Cerebellar nuclear complex (tissue), 1 donor: ENCODE data around the gene TMC3.
"Not testable (repeated sequence)": the region's sequence is repeated elsewhere in the genome, so short reads cannot be mapped to it uniquely, and the experiment has no call there.

Experiments used
- DNase-seq, 2 experiments: peaks; one replicate each; lab custom pipeline; 2025; lab: John Stamatoyannopoulos, UW

TMC3 gene

DNA sequence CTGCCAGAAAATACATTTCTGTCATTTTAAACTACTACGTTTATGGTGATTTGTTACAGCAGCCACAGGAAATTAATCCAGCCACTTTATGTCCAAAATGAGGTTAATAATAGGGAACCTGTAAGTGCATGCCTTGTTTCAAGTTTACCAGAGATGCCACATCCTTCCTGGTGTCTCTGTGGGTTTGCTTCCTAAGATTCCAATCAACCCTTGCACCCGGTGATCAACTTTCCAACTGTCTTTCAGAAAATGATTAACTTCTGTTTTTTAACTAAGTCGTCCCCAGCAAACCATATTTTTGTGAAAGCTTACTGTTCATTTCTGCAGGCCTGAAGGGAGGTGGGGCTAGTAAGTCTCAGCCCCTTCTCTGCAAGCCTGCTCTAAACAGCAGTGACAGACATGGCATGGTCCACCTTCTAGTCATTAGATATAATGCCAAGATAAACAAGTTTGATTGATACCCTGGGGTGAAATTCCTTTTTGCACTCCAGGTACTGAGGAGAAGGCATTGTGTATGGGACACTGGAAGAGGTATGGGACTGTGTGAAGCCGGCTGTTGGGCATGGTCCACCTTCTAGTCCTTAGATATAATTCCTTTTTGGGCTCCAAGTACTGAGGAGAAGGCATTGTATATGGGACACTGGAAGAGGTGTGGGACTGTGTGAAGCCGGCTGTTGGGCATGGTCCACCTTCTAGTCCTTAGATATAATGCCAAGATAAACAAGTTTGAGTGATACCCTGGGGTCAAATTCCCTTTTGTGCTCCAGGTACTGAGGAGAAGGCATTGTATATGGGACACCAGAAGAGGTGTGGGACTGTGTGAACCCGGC is 11.1 kb upstream of the TMC3 start:
- DNase-seq, result no peak

DNA sequence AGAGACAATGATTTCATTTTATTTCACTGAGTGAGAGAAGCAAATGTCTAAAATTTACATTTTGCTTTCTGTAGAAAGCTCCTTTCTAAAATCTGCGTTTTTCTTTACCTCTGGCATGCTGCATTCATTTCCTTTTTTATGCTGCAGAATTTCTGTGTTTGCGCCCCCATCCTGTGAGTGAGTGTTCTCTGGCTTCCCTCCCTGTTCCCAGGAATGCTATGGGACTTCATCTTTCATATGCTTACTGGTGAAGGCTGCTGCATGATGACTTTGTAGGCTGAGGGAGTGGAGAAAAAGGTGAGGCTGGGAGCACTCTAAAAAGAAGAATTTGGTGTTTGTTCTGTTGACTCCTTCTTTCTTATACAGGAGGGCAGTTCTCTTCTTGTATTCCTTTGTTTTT is 7.7 kb upstream of the TMC3 start:
- DNase-seq, result no peak

DNA sequence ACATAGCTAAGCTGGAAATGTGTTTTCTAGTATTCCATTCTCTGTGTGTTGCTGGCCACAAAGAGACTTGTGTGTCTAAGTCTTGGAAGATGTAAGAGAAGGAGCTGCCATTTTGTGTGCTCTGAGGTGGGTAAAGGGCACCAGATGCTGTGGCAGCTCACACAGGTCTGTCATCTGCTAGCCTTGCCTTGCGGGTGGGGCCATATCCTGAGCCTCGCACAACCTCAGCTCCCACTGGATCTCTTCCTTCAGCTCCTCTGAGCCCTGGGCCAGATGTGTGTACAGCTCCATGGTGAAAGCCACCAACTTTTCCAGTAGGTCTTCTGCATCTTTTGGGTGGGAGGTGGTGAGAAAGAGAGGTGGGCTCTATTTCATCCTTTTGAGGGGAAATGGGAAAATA is 6.7 kb upstream of the TMC3 start:
- DNase-seq, result no peak

DNA sequence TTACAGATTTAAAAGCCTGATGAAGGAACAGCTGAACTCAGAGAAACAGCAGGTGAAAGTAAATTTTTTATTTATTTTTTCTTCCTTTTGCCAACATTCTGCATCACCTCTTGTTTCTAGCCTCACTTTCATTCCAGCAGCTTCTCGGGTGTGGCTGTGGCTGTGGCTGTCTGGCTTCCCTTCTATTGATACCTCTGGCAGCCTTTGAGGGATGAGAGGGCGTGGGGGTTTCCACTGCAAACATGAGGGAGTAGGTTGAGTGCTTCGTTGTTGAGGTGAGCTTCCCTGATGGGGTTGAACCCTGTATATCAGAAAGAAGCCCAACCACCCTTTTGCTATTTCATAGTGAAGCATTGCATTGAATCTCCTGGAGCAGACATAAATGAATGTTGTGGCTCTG is 6.2 kb upstream of the TMC3 start:
- no peak for DNase-seq

DNA sequence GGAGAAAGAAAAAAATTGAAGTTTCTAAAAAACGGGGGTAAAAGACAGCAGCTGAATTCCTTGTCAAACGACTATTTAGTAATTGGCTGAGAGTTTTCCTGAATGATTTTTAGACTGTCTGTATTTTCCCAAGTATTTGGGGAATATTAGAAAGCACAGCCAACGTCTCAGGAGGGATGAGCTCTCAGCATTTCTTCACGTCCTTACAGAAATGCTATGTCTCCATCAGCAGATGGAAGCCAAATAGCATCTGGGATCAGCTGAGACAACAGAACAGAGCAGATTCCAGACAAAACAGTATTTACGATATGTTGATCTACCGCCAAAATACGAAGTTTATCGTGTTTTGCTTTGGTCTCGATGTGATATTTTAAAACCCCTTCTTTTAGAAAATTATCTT is 5.3 kb upstream of the TMC3 start:
- no peak for DNase-seq

DNA sequence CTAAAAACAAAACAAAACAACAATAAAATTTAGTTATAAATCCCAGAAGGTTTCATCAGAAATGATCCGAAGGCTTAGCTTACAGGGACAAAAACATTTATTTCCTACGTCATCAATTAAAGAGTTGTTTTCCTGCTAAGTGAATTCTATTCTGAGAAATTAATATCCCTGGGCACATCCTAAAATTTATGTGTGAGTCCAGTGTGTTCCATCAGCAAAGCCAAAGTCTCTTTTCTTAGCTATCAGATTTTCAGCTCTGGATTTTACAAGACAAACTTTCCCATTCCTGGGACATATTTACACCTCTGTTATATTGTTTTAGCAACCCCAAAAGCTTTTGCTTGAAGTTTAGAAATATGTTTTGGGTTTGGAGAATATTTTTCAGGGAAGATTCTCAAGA is 4.4 kb upstream of the TMC3 start:
- no peak for DNase-seq

DNA sequence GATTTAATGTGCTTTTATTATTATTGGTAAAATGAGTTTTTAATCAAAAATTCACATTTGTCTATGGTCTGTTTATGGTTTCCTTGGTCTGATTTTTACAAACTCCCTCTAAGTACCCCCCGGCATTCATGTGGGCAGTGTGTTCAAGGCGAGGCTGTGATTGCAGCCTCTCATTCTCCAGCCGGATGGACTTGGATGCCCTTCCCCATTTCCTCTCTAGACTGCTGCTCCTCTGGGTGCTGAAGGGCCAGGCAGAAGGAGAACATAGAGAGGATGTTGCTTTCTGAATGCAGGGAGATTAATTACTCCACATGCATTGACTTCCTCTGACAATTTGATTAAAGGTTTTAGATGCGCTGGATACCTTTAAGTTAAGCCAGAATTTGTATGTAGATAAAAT is 3.9 kb upstream of the TMC3 start:
- DNase-seq, result no peak

DNA sequence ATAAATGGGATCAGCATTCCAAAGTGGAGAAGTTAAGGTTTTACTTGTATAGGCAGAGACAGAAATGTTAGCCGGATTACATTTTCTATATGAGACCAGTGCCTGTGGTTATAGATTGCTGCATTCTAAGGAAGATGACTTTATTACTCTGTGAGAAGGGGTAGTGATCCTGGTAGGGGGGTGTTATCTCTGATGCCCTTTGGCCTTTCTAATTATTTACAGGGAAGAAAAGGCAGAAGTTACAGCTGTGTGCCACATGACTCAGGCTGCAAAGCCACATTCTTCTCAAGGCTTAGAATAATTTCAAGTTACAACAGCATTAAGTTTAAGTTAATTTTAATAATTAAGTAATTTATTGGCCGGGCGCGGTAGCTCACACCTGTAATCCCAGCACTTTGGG is 2.2 kb upstream of the TMC3 start:
- no peak for DNase-seq

DNA sequence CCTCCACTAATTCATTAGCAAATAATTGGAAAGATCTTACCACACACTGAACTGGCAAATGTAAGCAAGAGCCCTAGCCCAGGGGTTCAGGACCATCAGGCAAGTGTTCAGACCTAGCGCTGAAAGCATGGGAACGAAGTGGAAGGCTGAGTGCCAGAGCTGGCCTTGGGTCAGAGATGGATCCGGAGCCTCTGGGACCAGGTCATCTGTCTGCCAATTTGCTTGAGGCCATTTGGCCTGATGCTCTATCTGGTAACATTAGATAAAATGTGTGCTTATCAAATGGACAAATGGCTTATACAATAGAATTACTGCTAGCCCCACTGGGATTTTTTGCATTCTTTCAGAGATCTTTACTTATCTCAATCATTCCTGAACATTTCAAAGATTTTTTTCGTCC is 1.4 kb upstream of the TMC3 start:
- no peak for DNase-seq

DNA sequence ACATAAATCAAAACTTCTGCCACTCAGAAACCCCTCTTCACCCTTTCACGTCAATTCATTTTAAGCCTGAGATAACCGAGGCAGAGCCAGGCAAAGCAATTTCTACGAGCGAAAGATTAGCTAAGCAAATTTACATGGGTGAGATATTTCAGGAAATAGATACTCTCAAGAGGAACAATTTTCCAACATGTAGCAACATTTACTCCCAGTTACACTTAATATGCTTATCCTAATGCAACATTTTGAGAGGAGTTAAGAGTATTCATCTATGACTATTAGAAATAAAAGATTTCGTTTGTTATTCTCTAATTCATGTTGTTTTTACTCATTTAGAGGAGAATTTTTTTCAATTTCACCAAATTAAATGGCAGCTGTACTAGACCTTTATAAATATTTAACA is 837 bp downstream of the TMC3 start:
- no peak for DNase-seq

DNA sequence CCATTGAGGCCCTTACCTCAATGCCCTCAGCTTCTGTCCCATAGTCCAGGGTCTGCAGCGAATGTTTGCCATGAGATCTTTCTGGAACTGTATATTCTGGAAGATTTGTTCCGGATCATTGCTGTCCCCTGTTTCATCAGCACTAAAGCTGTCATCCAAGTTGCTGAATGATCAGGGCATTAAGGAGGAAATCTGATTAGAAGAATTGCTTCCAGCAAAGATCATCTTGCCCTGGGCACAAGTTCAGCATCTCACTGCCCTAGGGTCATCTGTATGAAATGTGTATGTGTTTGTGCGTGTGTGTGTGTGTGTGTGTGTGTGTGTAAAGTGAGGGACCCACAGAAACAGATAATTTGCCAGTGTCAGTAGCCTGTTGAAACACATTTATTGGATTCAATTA is 1.4 kb downstream of the TMC3 start:
- no peak for DNase-seq

DNA sequence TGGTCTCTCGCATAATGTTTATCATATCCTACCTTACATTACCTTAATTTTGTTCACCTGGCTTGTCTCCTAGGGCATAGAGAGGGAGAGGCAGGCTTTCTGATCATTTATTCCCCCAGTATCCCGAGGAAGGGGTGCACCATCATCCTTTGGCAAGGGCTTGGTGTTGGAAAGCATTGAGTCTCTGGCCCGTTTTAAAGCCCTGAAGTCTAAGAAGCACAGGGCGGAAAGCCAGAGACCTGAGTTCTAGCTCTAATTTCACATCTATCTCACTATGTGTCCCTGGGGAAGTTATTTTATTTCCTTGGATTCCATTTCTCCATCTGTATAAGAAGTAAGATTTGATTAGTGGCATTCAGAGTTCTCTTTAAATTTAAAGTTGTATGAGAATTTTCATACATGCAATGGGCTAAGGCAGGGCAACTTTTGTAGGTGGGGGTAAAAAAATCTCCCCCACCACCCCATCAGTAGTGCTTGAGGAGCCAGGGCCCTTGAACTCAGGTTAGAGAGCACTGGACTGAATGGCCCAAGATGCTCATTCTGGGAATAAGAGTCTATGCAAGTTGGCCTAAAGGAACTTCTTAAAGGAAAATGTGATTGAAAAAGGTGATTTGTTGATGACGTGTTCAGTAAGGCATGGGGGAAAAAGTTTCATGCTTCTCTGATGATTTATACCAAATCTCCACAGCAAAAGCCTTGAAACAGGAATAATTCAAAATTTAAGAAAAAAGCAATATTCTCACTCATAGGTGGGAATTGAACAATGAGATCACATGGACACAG is 10.1 kb downstream of the TMC3 start:
- no peak for DNase-seq

DNA sequence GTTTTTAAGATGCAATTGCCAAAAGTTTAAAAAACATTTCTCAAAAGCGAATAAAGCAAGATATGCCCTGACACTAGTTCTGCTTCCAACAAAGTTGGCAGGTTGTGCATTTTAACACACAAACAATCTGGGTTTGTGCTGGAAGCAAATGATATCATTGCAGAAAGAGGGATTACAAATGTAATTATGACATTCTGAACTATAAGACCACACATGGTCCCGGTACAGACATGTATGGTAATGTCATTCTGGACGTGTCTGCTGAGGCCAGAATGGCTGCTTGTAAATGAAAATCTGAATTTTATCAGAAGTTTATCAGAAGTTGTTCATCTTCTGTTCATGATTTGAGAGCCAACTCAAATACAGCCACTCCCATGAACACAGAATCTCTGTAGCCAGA is 10.7 kb downstream of the TMC3 start:
- no peak for DNase-seq

DNA sequence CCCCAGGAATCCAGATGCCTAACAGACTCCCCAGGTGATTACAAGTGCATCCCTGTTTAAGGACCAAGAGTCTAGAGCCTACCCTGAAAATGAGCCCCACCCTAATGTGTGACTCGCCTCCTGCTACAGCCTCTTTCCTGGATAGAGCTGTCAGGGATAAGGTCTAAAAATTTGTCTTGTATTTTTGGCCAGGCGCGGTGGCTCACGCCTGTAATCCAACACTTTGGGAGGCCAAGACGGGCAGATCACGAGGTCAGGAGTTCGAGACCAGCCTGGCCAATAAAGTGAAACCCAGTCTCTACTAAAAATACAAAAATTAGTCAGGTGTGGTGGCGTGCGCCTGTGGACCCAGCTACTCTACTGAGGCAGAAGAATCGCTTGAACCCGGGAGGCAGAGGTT is 11.2 kb downstream of the TMC3 start:
- DNase-seq, result no peak

DNA sequence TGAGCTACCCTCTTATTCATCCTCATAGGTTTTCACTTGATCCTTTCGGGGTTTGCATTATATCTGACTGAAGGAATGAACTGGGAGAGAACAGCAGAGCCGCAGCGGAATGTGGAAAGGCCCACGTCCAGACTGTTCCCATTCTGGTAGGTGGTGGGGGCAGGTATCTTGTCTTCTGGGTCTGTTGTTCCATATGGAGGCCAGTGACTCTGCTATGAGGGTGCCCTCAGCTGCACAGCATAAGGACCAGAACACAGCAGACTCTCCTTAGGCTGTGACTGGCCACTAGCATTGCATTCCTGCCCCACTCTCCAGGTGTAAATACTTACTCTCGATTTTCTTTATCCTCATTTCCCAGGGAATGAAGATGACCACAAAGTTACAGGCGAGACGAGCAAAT is 12.1 kb downstream of the TMC3 start:
- DNase-seq, result no peak

DNA sequence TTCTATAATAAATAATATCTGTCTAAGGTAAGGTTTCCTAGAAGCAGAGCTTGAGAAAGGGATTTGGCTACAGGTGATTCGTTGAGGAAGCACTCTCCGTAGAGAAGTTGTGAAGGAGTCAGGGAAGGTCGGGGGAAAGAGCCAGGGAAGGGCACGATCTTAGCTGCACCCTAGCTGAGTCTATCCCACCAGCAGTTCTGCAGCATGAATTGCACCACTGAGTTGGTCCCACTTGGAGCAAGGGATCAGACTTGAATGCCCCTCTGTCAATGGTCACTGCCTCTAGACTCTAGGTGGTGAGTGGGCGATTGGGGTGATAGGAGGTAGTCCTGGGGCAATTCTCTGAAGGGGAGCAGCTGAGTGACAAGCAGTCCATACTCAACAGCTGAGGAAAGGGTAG is 13.5 kb downstream of the TMC3 start:
- no peak for DNase-seq

DNA sequence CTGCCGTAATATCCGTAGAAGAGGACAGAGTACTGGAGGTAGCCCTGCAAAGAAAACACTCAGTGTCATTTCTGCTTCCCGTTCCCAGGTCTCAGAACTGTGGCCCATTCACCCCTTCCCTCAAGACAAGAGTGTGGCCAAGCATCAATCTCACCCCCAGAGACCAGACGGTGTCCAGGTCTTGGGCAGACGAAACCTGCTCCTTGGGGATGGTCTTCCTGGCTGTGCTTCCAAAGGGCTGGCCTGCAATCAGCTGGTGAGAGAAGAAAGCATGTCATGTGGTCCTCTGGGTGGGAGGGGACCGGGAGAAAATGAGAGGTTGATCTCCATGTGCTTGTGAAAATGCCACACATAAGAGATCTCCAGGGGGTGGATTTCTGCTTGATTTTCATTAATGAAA is 15.8 kb downstream of the TMC3 start:
- DNase-seq, result no peak

DNA sequence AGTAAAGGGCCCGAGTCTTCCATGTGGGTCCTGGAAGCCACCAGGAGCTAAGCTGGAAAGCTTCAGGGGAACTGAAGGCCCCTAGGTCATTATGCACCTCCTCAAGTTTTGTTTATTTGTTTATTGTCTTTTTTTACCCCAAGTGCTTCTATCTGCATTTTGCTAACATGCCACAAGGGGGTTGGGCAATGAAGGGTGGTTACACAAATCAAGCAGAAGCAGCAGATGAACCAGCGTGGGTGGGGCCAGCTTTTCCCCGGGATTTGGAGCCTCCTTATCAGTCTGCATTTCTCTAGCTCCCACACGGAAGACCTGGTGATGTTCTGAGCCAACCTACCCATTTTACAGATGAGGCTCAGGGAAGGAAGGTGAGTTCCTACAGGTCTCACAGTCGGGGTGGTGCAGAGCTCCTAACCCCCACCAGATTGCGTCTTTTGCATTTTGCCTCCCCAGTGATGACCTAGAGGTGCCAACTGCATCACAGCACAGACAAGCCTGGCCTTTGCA is 16.8 kb downstream of the TMC3 start:
- no peak for DNase-seq

DNA sequence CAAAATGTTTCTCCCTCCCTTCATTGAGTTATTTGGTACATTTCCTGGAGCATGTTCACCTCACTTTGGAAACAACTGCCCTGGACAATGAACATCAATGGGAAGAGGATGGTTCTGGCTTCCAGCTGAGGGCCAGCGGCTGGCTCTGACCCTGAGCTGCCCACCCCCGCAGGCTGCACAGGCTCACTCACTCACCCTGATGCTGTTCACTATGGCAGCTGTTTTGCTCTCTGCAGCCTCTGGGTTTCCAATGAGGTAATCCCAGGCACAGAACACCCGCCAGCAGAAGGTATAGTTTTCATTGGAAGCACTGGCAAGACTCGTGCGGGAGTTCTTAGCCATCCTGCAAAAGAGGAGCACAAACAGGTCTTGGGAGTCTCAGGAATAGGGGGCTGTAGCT is 17.8 kb downstream of the TMC3 start:
- no peak for DNase-seq

DNA sequence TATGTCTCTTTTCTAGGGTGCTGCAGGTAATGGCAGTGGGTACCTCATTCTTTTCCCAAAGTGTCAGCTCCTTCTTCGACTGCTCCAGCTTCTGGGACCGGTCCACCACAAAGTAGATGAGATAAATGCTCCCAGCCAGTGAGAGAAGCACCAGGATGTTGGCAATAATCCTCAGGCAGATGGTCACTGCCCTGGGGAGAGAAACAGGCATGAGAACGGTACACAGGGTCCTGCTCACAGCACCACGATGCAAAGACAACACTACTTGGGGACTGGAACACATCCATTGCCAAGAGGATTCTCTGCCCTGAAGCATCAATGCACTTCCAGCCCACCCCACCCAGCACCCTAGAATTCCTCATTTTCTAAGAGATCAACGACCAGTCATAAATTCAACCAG is 22.4 kb downstream of the TMC3 start:
- peak; percentile 85 to 88 for DNase-seq

DNA sequence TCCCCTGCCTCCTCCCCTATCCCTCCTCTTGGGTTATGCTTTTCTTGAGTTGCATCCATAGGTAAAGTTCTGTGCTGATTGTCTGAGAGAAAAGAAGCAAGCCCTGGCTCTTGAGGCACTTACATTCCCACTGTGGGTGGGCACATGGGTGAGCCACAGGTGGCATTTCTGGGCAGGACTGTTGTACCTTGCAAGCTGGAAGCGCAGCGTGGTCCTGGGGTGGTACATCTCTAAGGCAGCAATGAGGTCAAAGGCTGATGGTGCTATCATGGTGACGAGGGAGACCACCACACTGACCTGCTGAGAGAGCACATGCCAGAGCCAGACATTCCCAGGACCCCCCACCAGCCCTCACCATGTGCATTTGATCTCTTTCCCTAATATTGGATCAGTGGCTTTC is 24.7 kb downstream of the TMC3 start:
- DNase-seq, result no peak

DNA sequence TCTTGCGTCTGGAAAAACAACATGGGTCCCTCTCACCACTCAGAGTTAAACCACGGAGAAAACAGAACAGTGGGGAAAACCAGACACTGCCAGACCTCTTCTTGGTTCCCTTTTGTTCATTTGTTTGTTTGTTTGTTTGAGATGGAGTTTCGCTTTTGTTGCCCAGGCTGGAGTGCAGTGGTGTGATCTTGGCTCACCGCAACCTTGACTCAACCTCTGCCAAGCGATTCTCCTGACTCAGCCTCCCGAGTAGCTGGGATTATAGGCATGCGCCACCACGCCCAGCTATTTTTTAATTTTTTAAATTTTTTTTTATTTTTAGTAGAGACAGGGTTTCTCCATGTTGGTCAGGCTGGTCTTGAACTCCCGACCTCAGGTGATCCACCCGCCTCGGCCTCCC is 25.3 kb downstream of the TMC3 start:
- DNase-seq, result not testable (repeated sequence)

DNA sequence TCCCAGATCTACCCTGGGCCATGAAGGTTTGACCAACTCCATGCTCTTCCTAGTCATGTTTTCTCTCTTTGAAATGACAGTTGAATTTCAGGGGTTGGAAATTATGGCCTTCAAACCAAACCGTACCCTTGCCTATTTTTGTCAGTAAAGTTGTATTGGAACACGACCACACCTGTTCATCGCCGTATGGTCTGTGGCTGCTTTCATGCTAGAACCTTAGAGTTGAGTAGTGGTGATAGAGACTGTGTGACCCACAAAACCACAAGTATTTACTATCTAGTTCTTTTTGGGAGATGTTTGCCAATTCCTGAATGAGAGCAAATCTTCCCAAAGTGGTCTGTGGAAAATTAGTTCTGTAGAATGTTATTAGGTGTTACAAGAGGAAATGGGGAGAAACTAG is 26.1 kb downstream of the TMC3 start:
- no peak for DNase-seq
